H1 (cell line): Measurements from ENCODE around the gene FAM3B. TPM values are rescaled to one million over a fixed set of nuclear protein-coding genes. Genes with fewer than 3 reads are reported as not detected.

Source experiments
- CTCF ChIA-PET: fragments of 300-600 bp; sonication (Branson Sonifier 250); formaldehyde crosslinking; loops from one replicate; lab custom pipeline; 2021; ENCODE audit not compliant: partially characterized antibody; lab: Charles Lee
- POLR2A ChIA-PET: fragments of 300-600 bp; sonication (Branson Sonifier 250); formaldehyde crosslinking; loops from one replicate; lab custom pipeline; 2021; ENCODE audit warnings: inconsistent platforms; ENCODE audit not compliant: partially characterized antibody; lab: Charles Lee
- DNase-seq, 2 experiments: peaks; one replicate each; pipeline versions ENCODE4 v3.0.0 to v3.0.0-alpha.2; 2010 to 2022; ENCODE audit warnings: low spot score in 2 of 2, low read depth in 1 of 2, mixed read lengths in 1 of 2
- FAIRE-seq: peaks from 2 replicates; lab custom pipeline; 2011; peaks lifted over from hg19 to GRCh38; lab: Jason Lieb, UNC
- H2AFZ ChIP-seq: 2 replicates; pipeline ENCODE4 v1.8.1; 2012; ENCODE audit warnings: low read length, inconsistent platforms
- H2AK5ac ChIP-seq: 2 replicates; pipeline ENCODE4 v1.6.1; 2013; ENCODE audit warnings: low read depth, low read length
- H2BK120ac ChIP-seq: replicated peaks from 2 replicates; pipeline ENCODE3; 2013; ENCODE audit warnings: low read depth, low read length, inconsistent platforms
- H2BK12ac ChIP-seq: 2 replicates; pipeline ENCODE4 v1.6.1; 2013; ENCODE audit warnings: low read depth, low read length
- H2BK15ac ChIP-seq: 2 replicates; pipeline ENCODE4 v1.6.1; 2013; ENCODE audit warnings: low read length
- H2BK20ac ChIP-seq: 2 replicates; pipeline ENCODE4 v1.6.1; 2013; ENCODE audit warnings: low read length
- H2BK5ac ChIP-seq: 2 replicates; pipeline ENCODE4 v1.6.1; 2013; ENCODE audit warnings: low read depth, low read length
- H3K14ac ChIP-seq: 2 replicates; pipeline ENCODE4 v1.6.1; 2013; ENCODE audit warnings: inconsistent platforms; ENCODE audit not compliant: insufficient read length
- H3K18ac ChIP-seq: 2 replicates; pipeline ENCODE4 v1.6.1; 2013; ENCODE audit warnings: low read length; ENCODE audit errors: extremely low read depth
- H3K23ac ChIP-seq: 2 replicates; pipeline ENCODE4 v1.6.1; 2013; ENCODE audit warnings: inconsistent platforms; ENCODE audit not compliant: insufficient read length
- H3K23me2 ChIP-seq: 2 replicates; pipeline ENCODE4 v1.6.1; 2013; ENCODE audit warnings: low read depth, low read length
- H3K27ac ChIP-seq: 2 replicates; pipeline ENCODE4 v1.6.1; 2011; ENCODE audit warnings: low read depth, low read length, inconsistent platforms
- H3K27me3 ChIP-seq, 4 experiments: replicated peaks in 1 of 4; 1 replicate in 1 of 4; 2 replicates in 3 of 4; pipeline versions ENCODE4 v1.6.1 to v1.8.1; 2011 to 2013; ENCODE audit warnings: low read length in 3 of 4, mild to moderate bottlenecking in 3 of 4, inconsistent platforms in 2 of 4, mixed read lengths in 2 of 4, moderate library complexity in 1 of 4; ENCODE audit not compliant: control insufficient read depth in 3 of 4, insufficient read depth in 3 of 4; ENCODE audit errors: extremely low read depth in 1 of 4
- H3K36me3 ChIP-seq, 4 experiments: 2 replicates each; pipeline versions ENCODE4 v1.6.1 to v1.8.1; 2011 to 2013; ENCODE audit warnings: mild to moderate bottlenecking in 4 of 4, low read length in 3 of 4, moderate library complexity in 2 of 4, control low read depth in 1 of 4, inconsistent platforms in 1 of 4; ENCODE audit not compliant: insufficient read depth in 4 of 4, control insufficient read depth in 2 of 4
- H3K4ac ChIP-seq: replicated peaks from 2 replicates; pipeline ENCODE3; 2013; ENCODE audit warnings: low read length, low read depth, mixed read lengths, inconsistent platforms; ENCODE audit not compliant: insufficient read length
- H3K4me1 ChIP-seq, 4 experiments: replicated peaks in 1 of 4; 1 replicate in 1 of 4; 2 replicates in 3 of 4; pipeline versions ENCODE4 v1.6.1 to v1.8.1; 2011 to 2013; ENCODE audit warnings: low read length in 3 of 4, inconsistent platforms in 2 of 4, mixed read lengths in 1 of 4; ENCODE audit not compliant: insufficient read depth in 4 of 4, control insufficient read depth in 3 of 4
- H3K4me2 ChIP-seq, 2 experiments: 2 replicates each; pipeline versions ENCODE4 v1.6.1 to v1.8.1; 2011 to 2013; ENCODE audit warnings: low read depth in 2 of 2, low read length in 2 of 2, control low read depth in 1 of 2, inconsistent platforms in 1 of 2, mild to moderate bottlenecking in 1 of 2; ENCODE audit not compliant: insufficient read depth in 1 of 2
- H3K4me3 ChIP-seq, 4 experiments: fragments of 200-600, 300-600 bp in 1 of 4; sonication (generic), shearing (Covaris generic), sonication (Bioruptor Twin) in 1 of 4; 2 replicates each; pipeline versions ENCODE4 v1.5.1 to v1.8.1; 2011 to 2016; ENCODE audit warnings: low read length in 4 of 4, low read depth in 3 of 4, control low read depth in 2 of 4, inconsistent platforms in 2 of 4, mild to moderate bottlenecking in 2 of 4, mixed read lengths in 1 of 4, moderate library complexity in 1 of 4; ENCODE audit not compliant: insufficient read depth in 2 of 4; ENCODE audit errors: extremely low read depth in 1 of 4
- H3K56ac ChIP-seq: replicated peaks from 2 replicates; pipeline ENCODE3; 2013; ENCODE audit warnings: low read depth, mild to moderate bottlenecking, mixed read lengths, low read length, inconsistent platforms; ENCODE audit not compliant: insufficient read length
- H3K79me1 ChIP-seq: 2 replicates; pipeline ENCODE4 v1.6.1; 2013; ENCODE audit warnings: low read depth, low read length, control low read depth
- H3K79me2 ChIP-seq, 2 experiments: 2 replicates each; pipeline versions ENCODE4 v1.6.1 to v1.8.1; 2012 to 2013; ENCODE audit warnings: low read length in 2 of 2, mild to moderate bottlenecking in 2 of 2, inconsistent platforms in 1 of 2; ENCODE audit not compliant: insufficient read depth in 2 of 2, control insufficient read depth in 1 of 2
- H3K9ac ChIP-seq, 4 experiments: replicated peaks in 1 of 4; 1 replicate in 1 of 4; 2 replicates in 3 of 4; pipeline versions ENCODE4 v1.6.1 to v1.8.1; 2011 to 2013; ENCODE audit warnings: low read depth in 3 of 4, low read length in 3 of 4, control low read depth in 2 of 4, mild to moderate bottlenecking in 2 of 4, moderate library complexity in 2 of 4, inconsistent platforms in 1 of 4; ENCODE audit errors: extremely low read depth in 1 of 4
- H3K9me3 ChIP-seq, 2 experiments: 2 replicates each; pipeline versions ENCODE4 v1.6.1 to v1.8.1; 2012 to 2013; ENCODE audit warnings: mild to moderate bottlenecking in 2 of 2, moderate library complexity in 2 of 2, control low read depth in 1 of 2, inconsistent platforms in 1 of 2, low read depth in 1 of 2, low read length in 1 of 2, mixed read lengths in 1 of 2; ENCODE audit not compliant: insufficient read depth in 2 of 2
- H4K20me1 ChIP-seq, 2 experiments: replicated peaks in 1 of 2; 2 replicates each; pipeline versions ENCODE3 to v1.8.1; 2011 to 2013; ENCODE audit warnings: inconsistent platforms in 2 of 2, low read length in 2 of 2, mild to moderate bottlenecking in 1 of 2; ENCODE audit not compliant: insufficient read depth in 2 of 2, control insufficient read depth in 1 of 2
- H4K5ac ChIP-seq: 2 replicates; pipeline ENCODE4 v1.6.1; 2013; ENCODE audit warnings: low read length, low read depth, mixed read lengths, inconsistent platforms; ENCODE audit not compliant: insufficient read length
- H4K8ac ChIP-seq: 2 replicates; pipeline ENCODE4 v1.8.0; 2013; ENCODE audit warnings: mild to moderate bottlenecking, moderate library complexity, low read length, inconsistent platforms; ENCODE audit not compliant: insufficient read depth; ENCODE audit errors: extremely low read depth
- H4K91ac ChIP-seq: replicated peaks from 2 replicates; pipeline ENCODE3; 2013; ENCODE audit warnings: low read length, mixed read lengths, inconsistent platforms; ENCODE audit not compliant: insufficient read length
- SUZ12 ChIP-seq: fragments of 200-600 bp; sonication (generic); IDR thresholded peaks from 2 replicates; pipeline ENCODE4 v1.6.1; 2012; ENCODE audit warnings: mild to moderate bottlenecking, inconsistent platforms, low read length, moderate library complexity, mixed read lengths
- WGBS, 2 experiments: shearing (Covaris generic) in 1 of 2; methylation state at CpG; one replicate each; pipeline versions ENCODE4 v1.1.6 to v1.1.7; 2013 to 2015; ENCODE audit warnings: low lambda C conversion rate in 2 of 2, mixed read lengths in 2 of 2, inconsistent platforms in 1 of 2, low coverage in 1 of 2, missing lambda C conversion rate in 1 of 2; ENCODE audit not compliant: insufficient replicate concordance in 2 of 2, insufficient coverage in 1 of 2, insufficient read length in 1 of 2; ENCODE audit errors: extremely low coverage in 1 of 2, missing lambda C conversion rate in 1 of 2; 5-methylcytosine and 5-hydroxymethylcytosine counted together
- polyA plus RNA-seq, 7 experiments: library from polyadenylated mRNA; depleted of rRNA in 3 of 7; stranded (reverse) in 5 of 7; unstranded in 2 of 7; fragments of >200 nt in 5 of 7; fragments of 200-250 nt in 2 of 7; gene quantifications; 1 replicate in 5 of 7; 2 replicates in 1 of 7; 4 replicates in 1 of 7; pipeline versions ENCODE4 v1.2.1 to v1.2.3, GENCODE V29; 2011 to 2013; ENCODE audit warnings: missing spikeins in 2 of 7, mixed read lengths in 2 of 7
- total RNA-seq: library from RNA; stranded (reverse); fragmentation: NEBNext Ultra II Directional; extraction: Animal tissue kit (Norgen Biotek cat#: 25700); gene quantifications from 2 replicates; pipeline ENCODE4 v1.2.1, GENCODE V29; 2021

FAM3B gene
- total and polyA plus RNA-seq, 2 of the 8 experiments (the other 6 are each of a cell fraction or from before 2014, with no cell fraction given): 2.0 TPM

GRCh38 chr21:41333752-41334151 is 17.2 kb downstream of the FAM3B start:
- H3K4ac ChIP-seq: no peak overlapping the region
- POLR2A ChIA-PET: no interaction called here
- TF ChIP-seq SUZ12: no peak
- TF ChIP-seq, all 59 proteins: peak for 0
- H4K8ac ChIP-seq: no peak overlapping the region
- 95% methylated on average over 1 of the region's 1 CpG; no CpG with 5 or more reads in 1 of the 2 experiments for WGBS, 2 experiments
- peaks cover 0 to 2% (median 0%) of the 10 kb centered on the region in 4 experiments; a peak in 1 of 7 replicates for H3K4me1 ChIP-seq
- no peak overlapping the region for H2BK120ac ChIP-seq
- no peaks in the 10 kb centered on the region for H3K27me3 ChIP-seq
- no peak overlapping the region for H3K14ac ChIP-seq
- no peak overlapping the region for H2AK5ac ChIP-seq
- no peak overlapping the region for H3K27ac ChIP-seq
- no peaks in the 10 kb centered on the region for H4K20me1 ChIP-seq
- H3K9me3 ChIP-seq: peaks cover 12 to 21% of the 10 kb centered on the region in 2 experiments
- DNase-seq: no peak
- H3K79me1 ChIP-seq: no peaks in the 10 kb centered on the region
- H3K4me2 ChIP-seq: no peak overlapping the region
- no peak overlapping the region for H2AFZ ChIP-seq
- no peak overlapping the region for H2BK20ac ChIP-seq
- no peak overlapping the region for H4K91ac ChIP-seq
- H3K23ac ChIP-seq: no peak overlapping the region
- H3K56ac ChIP-seq: no peak overlapping the region
- FAIRE-seq: no peak
- H2BK15ac ChIP-seq: no peak overlapping the region
- no peak overlapping the region for H3K4me3 ChIP-seq
- CTCF ChIA-PET: no interaction called here
- peaks cover 4% of the 10 kb centered on the region for H3K23me2 ChIP-seq
- H4K5ac ChIP-seq: no peak overlapping the region
- no peak overlapping the region for H3K9ac ChIP-seq
- H2BK12ac ChIP-seq: no peak overlapping the region
- no peaks in the 10 kb centered on the region for H3K36me3 ChIP-seq
- H3K18ac ChIP-seq: no peak overlapping the region
- no peak overlapping the region for H2BK5ac ChIP-seq
- H3K79me2 ChIP-seq: no peaks in the 10 kb centered on the region
